ENCODE results near the gene TBX21. TPM values are rescaled to one million over a fixed set of nuclear protein-coding genes. Genes with fewer than 3 reads are reported as not detected.

Gene TBX21
- total RNA-seq, 1 experiment from 2014 or later: 0.20 TPM

DNA sequence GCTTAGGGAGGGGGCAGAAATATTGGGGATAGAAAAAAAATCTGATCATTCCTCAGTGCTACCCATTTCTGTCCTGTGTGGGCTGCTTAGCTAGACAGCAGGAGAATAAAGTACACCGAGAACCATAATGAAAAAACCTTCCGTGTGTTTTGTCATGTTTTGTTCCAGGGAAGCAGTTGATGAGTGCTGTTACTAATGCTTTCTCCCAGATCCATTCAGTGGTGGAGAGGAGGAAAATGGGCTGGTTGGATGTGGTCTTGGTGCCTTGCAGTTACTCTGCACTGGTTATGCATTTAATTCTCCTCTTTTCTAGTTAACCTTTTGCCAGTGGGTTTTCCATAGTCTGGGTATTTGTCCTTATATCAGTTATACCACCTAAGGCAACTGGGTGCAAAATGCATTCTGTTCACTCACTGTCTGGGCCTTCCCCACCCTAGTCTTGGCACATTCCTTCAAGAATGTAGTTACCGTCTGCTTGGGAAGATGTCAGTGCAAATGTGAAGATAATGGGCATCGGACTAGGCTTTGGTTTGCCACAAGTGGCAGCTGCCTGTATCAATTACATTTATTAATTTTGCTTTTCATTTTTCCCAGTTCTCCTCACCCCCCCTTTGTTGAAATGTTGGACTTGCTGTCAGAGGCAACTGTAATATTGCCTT lies 48.4 kb upstream of the TBX21 start:
- BruUV-seq (replicated peaks): no TSS peak
- POLR2A ChIA-PET: interaction anchor here (0.8 to 1.1 kb wide), 3 partner anchors 10 to 14 kb away, joined by 3 read pairs; partner anchors contain the start of gene TBKBP1
- no peak for DNase-seq (ENCODE audit: low read depth, low spot score)
- Histone ChIP-seq H3K9me3 (ENCODE audit: control insufficient read depth in 1 of 2, insufficient read depth in 1 of 2, low read depth in 1 of 2, low read length in 2 of 2) (no peaks in the 10 kb centered on the region), H4K20me1 (ENCODE audit: insufficient read depth) (peaks cover 14% of the 10 kb centered on the region; the same call in 1 of the 2 replicates), H3K4me2 (ENCODE audit: low read length) (no peak overlapping the region), H3K79me2 (ENCODE audit: insufficient read depth, low read length) (peaks cover 4% of the 10 kb centered on the region; the same call in 1 of the 2 replicates), H3K4me3 (replicated peaks in 1 of 2; ENCODE audit: low read depth in 1 of 2, low read length in 2 of 2) (no peak overlapping the region), H3K9ac (ENCODE audit: low read length) (no peak overlapping the region), H3K9me2 (ENCODE audit: insufficient read depth) (no peaks in the 10 kb centered on the region), H3K36me3 (ENCODE audit: control insufficient read depth in 1 of 2, insufficient read depth in 2 of 2, low read length in 2 of 2) (peaks cover 47 to 56% of the 10 kb centered on the region in 2 experiments), H3K27me3 (ENCODE audit: insufficient read depth, low read length) (no peaks in the 10 kb centered on the region), H3K27ac (ENCODE audit: low read depth, low read length) (no peak overlapping the region), H2AFZ (ENCODE audit: low read depth, low read length, poor library complexity, severe bottlenecking) (no peak overlapping the region), H3K4me1 (ENCODE audit: control insufficient read depth in 1 of 2, insufficient read depth in 2 of 2, low read length in 2 of 2) (peaks cover 0 to 8% of the 10 kb centered on the region in 2 experiments; a peak in 1 of 4 replicates)
- 0 out of 2 replicates have a peak, but pooled peaks have one; percentile 19 for ATAC-seq
- CTCF ChIA-PET: no interaction called here
- intact Hi-C loops (cut with micrococcal nuclease): no loop called here
- RAD21 ChIA-PET (ENCODE audit: low non-redundant PET in 1 of 2, low total read pairs in 2 of 2, uncharacterized antibody in 2 of 2, unreplicated experiment in 2 of 2): no interaction called here
- no peak for TF ChIP-seq ELF1 (IDR thresholded peaks at IDR 0.05; ENCODE audit: borderline replicate concordance, low read depth)
- TF ChIP-seq POLR2AphosphoS5 (IDR thresholded peaks at IDR 0.05; ENCODE audit: low read depth, low read length): 0 out of 2 replicates have a peak, but pooled peaks have one; percentile 16
- TF ChIP-seq SRF (IDR thresholded peaks at IDR 0.05; ENCODE audit: low read depth): no peak
- no peak for TF ChIP-seq POLR2A (IDR thresholded peaks at IDR 0.05; ENCODE audit: borderline replicate concordance, extremely low read depth, insufficient read depth, insufficient read length)
- no peak for TF ChIP-seq CBX3 (IDR thresholded peaks at IDR 0.05; ENCODE audit: low read depth)
- TF ChIP-seq, protein P1, sequence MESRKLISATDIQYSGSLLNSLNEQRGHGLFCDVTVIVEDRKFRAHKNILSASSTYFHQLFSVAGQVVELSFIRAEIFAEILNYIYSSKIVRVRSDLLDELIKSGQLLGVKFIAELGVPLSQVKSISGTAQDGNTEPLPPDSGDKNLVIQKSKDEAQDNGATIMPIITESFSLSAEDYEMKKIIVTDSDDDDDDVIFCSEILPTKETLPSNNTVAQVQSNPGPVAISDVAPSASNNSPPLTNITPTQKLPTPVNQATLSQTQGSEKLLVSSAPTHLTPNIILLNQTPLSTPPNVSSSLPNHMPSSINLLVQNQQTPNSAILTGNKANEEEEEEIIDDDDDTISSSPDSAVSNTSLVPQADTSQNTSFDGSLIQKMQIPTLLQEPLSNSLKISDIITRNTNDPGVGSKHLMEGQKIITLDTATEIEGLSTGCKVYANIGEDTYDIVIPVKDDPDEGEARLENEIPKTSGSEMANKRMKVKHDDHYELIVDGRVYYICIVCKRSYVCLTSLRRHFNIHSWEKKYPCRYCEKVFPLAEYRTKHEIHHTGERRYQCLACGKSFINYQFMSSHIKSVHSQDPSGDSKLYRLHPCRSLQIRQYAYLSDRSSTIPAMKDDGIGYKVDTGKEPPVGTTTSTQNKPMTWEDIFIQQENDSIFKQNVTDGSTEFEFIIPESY (IDR thresholded peaks at IDR 0.05; ENCODE audit: extremely low read depth, insufficient replicate concordance, low read length): no peak
- TF ChIP-seq SP1 (IDR thresholded peaks at IDR 0.05; ENCODE audit: low read depth): no peak
